ENCODE results near the gene RGS6.

- TF ChIP-seq GATA2 (IDR thresholded peaks at IDR 0.05; ENCODE audit: low read depth, low read length), result no peak
- TF ChIP-seq GATA3 (IDR thresholded peaks at IDR 0.05; ENCODE audit: low read depth, low read length), result no peak
Measured at GRCh38 chr14:72430457-72430856, 498.2 kb downstream of the RGS6 start.
